WI38 (cell line): ENCODE data around the gene OR10H4.

Source experiments
- H3K4me3 ChIP-seq: 2 replicates; pipeline ENCODE4 v1.5.1; 2011; ENCODE audit warnings: low read depth, mild to moderate bottlenecking, control low read depth, low read length
- TF ChIP-seq, protein P1 (sequence below): IDR thresholded peaks from 2 replicates; pipeline ENCODE4 v1.5.1; 2012; ENCODE audit warnings: low read depth, mild to moderate bottlenecking, control low read depth, low read length

Gene OR10H4

GRCh38 chr19:15995536-15995935 lies 46.7 kb downstream of the OR10H4 start:
- H3K4me3 ChIP-seq, result no peak overlapping the region
- TF ChIP-seq, protein P1, sequence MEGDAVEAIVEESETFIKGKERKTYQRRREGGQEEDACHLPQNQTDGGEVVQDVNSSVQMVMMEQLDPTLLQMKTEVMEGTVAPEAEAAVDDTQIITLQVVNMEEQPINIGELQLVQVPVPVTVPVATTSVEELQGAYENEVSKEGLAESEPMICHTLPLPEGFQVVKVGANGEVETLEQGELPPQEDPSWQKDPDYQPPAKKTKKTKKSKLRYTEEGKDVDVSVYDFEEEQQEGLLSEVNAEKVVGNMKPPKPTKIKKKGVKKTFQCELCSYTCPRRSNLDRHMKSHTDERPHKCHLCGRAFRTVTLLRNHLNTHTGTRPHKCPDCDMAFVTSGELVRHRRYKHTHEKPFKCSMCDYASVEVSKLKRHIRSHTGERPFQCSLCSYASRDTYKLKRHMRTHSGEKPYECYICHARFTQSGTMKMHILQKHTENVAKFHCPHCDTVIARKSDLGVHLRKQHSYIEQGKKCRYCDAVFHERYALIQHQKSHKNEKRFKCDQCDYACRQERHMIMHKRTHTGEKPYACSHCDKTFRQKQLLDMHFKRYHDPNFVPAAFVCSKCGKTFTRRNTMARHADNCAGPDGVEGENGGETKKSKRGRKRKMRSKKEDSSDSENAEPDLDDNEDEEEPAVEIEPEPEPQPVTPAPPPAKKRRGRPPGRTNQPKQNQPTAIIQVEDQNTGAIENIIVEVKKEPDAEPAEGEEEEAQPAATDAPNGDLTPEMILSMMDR, result no peak

DNA sequence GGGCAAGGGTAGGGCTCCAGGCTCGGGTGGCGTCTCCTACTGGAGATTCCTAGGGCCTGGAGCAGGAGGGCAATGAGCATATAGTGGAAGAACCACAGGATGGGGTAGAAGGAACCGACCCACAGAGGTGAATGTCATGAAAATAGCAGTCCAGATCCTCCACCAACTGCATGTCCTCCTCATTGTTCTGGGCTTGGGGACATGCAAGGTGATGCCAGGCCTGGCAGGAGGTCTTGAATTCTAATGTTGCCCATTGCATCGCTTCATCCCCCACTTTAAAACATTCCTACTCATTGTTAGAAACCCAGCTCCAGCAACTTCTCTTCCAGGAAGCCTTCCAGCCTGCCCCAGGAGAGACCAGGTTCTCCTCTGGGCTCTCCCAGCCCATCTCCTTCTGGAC lies 49.4 kb downstream of the OR10H4 start:
- H3K4me3 ChIP-seq, result no peak overlapping the region
- TF ChIP-seq, protein P1, result no peak
